Measurements from ENCODE around the gene NECTIN1.

NECTIN1 gene

DNA sequence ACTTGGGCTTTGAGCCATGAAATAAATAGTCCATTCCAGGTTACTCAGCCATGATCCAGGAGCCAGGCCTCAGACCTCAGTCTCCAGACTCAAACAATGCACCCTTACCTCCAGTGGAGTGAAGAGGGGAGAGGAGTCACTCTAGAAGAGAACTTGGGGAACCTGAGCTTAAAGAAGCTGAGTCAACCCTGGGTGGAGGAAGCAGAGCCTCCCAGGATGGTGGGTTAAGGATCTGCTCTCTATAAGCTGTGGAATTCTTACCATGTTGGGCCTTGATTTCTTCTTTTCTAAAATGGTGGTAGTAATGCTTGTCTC is 113.2 kb downstream of the NECTIN1 start:
- no peak overlapping the region for H3K4me3 ChIP-seq (ENCODE audit: low read length)
- H3K27ac ChIP-seq (ENCODE audit: low read length): no peak overlapping the region
- H3K4me1 ChIP-seq (ENCODE audit: control insufficient read depth, low read depth, low read length): peaks cover 18% of the 10 kb centered on the region
- H3K36me3 ChIP-seq (ENCODE audit: control insufficient read depth, low read depth, low read length): no peaks in the 10 kb centered on the region
- peaks cover 6% of the 10 kb centered on the region for H3K27me3 ChIP-seq (ENCODE audit: control insufficient read depth, insufficient read depth, low read length)
- no peaks in the 10 kb centered on the region for H3K9me3 ChIP-seq (ENCODE audit: control insufficient read depth, low read depth, low read length)
- no peak overlapping the region for H3K9ac ChIP-seq (ENCODE audit: low read length)

DNA sequence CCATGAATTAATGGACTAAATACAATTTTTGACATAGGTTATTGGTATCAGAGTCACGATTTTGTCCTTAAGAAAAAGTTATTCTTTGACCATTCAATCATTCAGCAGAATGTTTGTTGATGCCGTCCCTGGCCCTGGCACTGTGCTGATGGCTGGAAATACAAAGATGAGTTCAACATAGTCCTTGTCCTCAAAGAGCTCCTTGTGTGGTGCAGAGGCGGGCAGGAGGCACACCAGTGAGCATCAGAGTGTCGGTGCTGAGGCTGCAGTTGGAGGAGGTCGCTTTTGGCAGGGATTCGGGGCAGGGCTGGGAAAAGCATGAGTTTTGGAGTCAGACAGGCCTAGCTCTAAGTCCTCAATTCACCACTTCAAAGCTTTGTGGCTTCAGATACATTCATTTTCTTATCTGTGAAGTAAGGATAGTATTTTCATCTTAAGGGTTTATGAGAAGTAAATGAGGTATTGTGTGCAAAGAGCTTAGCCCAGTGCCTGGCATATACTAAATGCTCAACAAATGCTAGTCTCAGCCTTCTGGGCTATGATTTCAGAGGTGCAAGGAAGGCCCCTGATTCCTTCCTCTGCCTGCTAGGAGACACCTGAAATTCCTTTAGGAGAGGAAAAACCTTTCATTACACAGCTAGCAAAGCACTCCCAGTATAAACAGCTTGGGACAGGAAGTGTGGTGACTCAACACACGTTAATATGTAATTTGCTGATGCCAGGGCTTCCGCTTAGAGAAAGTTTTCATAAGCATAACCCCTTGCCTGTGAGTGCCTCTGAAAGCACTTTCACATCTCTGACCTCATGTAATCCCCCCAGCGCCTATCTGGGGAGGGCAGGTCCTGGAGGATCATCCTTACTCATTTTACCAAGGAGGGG is 113.8 kb downstream of the NECTIN1 start:
- no peak overlapping the region for H3K4me3 ChIP-seq (ENCODE audit: low read length)
- H3K9ac ChIP-seq (ENCODE audit: low read length): no peak overlapping the region
- H3K27me3 ChIP-seq (ENCODE audit: control insufficient read depth, insufficient read depth, low read length): peaks cover 6% of the 10 kb centered on the region
- peaks cover 18% of the 10 kb centered on the region for H3K4me1 ChIP-seq (ENCODE audit: control insufficient read depth, low read depth, low read length)
- no peaks in the 10 kb centered on the region for H3K9me3 ChIP-seq (ENCODE audit: control insufficient read depth, low read depth, low read length)
- H3K27ac ChIP-seq (ENCODE audit: low read length): no peak overlapping the region
- H3K36me3 ChIP-seq (ENCODE audit: control insufficient read depth, low read depth, low read length): no peaks in the 10 kb centered on the region

GRCh38 chr11:119614222-119615002 is 114.6 kb downstream of the NECTIN1 start:
- H3K27me3 ChIP-seq (ENCODE audit: control insufficient read depth, insufficient read depth, low read length): peaks cover 6% of the 10 kb centered on the region
- H3K9ac ChIP-seq (ENCODE audit: low read length): no peak overlapping the region
- H3K9me3 ChIP-seq (ENCODE audit: control insufficient read depth, low read depth, low read length): no peaks in the 10 kb centered on the region
- H3K4me1 ChIP-seq (ENCODE audit: control insufficient read depth, low read depth, low read length): peaks cover 18% of the 10 kb centered on the region
- H3K36me3 ChIP-seq (ENCODE audit: control insufficient read depth, low read depth, low read length): no peaks in the 10 kb centered on the region
- H3K27ac ChIP-seq (ENCODE audit: low read length): no peak overlapping the region
- no peak overlapping the region for H3K4me3 ChIP-seq (ENCODE audit: low read length)

DNA sequence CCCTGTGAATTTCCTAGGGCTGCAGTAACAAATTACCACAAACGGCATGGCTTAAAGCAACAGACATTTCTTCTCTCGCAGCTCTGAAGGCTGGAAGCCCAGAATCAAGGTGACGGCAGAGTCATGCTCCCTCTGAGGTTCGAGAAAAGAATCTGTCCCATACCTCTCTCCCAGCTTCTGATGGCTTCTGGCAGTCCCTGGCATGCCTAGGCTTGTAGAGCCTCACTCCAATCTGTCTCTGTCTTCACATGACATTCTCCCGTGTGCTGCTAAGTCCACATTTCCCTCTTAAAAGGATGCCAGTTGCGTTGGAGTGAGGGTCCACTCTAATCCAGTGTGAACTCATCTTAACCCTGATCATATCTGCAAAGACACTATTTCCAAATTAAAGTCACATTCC is 116.2 kb downstream of the NECTIN1 start:
- Histone ChIP-seq H3K4me3 (ENCODE audit: low read length) (no peak overlapping the region), H3K4me1 (ENCODE audit: control insufficient read depth, low read depth, low read length) (peaks cover 19% of the 10 kb centered on the region), H3K9ac (ENCODE audit: low read length) (no peak overlapping the region), H3K9me3 (ENCODE audit: control insufficient read depth, low read depth, low read length) (no peaks in the 10 kb centered on the region), H3K27ac (ENCODE audit: low read length) (no peak overlapping the region), H3K36me3 (ENCODE audit: control insufficient read depth, low read depth, low read length) (no peaks in the 10 kb centered on the region), H3K27me3 (ENCODE audit: control insufficient read depth, insufficient read depth, low read length) (peaks cover 18% of the 10 kb centered on the region)

- no peak overlapping the region for H3K9ac ChIP-seq (ENCODE audit: low read length)
- H3K4me1 ChIP-seq (ENCODE audit: control insufficient read depth, low read depth, low read length): peaks cover 23% of the 10 kb centered on the region
- no peak overlapping the region for H3K27ac ChIP-seq (ENCODE audit: low read length)
- H3K36me3 ChIP-seq (ENCODE audit: control insufficient read depth, low read depth, low read length): no peaks in the 10 kb centered on the region
- no peak overlapping the region for H3K4me3 ChIP-seq (ENCODE audit: low read length)
- peaks cover 26% of the 10 kb centered on the region for H3K27me3 ChIP-seq (ENCODE audit: control insufficient read depth, insufficient read depth, low read length)
- H3K9me3 ChIP-seq (ENCODE audit: control insufficient read depth, low read depth, low read length): no peaks in the 10 kb centered on the region
Observed at GRCh38 chr11:119610836-119611426, 118.1 kb downstream of the NECTIN1 start.

- Histone ChIP-seq H3K27me3 (ENCODE audit: control insufficient read depth, insufficient read depth, low read length) (peaks cover 26% of the 10 kb centered on the region), H3K4me1 (ENCODE audit: control insufficient read depth, low read depth, low read length) (peaks cover 18% of the 10 kb centered on the region), H3K9me3 (ENCODE audit: control insufficient read depth, low read depth, low read length) (no peaks in the 10 kb centered on the region), H3K4me3 (ENCODE audit: low read length) (no peak overlapping the region), H3K27ac (ENCODE audit: low read length) (no peak overlapping the region), H3K9ac (ENCODE audit: low read length) (no peak overlapping the region), H3K36me3 (ENCODE audit: control insufficient read depth, low read depth, low read length) (no peaks in the 10 kb centered on the region)
Observed at GRCh38 chr11:119608781-119609180, 120.2 kb downstream of the NECTIN1 start.

- Histone ChIP-seq H3K36me3 (ENCODE audit: control insufficient read depth, low read depth, low read length) (no peaks in the 10 kb centered on the region), H3K9ac (ENCODE audit: low read length) (no peak overlapping the region), H3K27ac (ENCODE audit: low read length) (no peak overlapping the region), H3K27me3 (ENCODE audit: control insufficient read depth, insufficient read depth, low read length) (peaks cover 25% of the 10 kb centered on the region), H3K4me3 (ENCODE audit: low read length) (no peak overlapping the region), H3K9me3 (ENCODE audit: control insufficient read depth, low read depth, low read length) (no peaks in the 10 kb centered on the region), H3K4me1 (ENCODE audit: control insufficient read depth, low read depth, low read length) (peaks cover 18% of the 10 kb centered on the region)
Observed at GRCh38 chr11:119608201-119608600, 120.8 kb downstream of the NECTIN1 start.

DNA sequence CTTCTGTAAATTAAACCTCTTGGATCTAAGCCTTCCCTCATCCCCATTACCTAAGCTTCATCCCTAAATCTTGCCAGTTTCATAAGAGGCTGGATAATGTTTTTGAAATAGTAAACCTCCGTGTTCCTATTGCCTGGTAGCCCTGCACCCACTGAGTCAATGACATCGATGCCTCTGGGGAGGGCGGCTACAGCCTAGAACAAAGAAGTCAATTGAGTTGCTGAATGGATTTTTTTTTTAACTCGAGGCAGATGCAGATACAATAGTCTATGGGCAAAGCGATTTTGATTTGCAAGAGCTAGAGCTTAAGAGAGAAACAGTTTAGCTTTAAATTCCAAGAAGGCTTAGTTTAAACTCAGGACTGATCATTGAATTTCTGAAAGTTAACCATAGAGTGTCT is 121.3 kb downstream of the NECTIN1 start:
- Histone ChIP-seq H3K36me3 (ENCODE audit: control insufficient read depth, low read depth, low read length) (no peaks in the 10 kb centered on the region), H3K4me1 (ENCODE audit: control insufficient read depth, low read depth, low read length) (peaks cover 18% of the 10 kb centered on the region), H3K9me3 (ENCODE audit: control insufficient read depth, low read depth, low read length) (no peaks in the 10 kb centered on the region), H3K9ac (ENCODE audit: low read length) (no peak overlapping the region), H3K4me3 (ENCODE audit: low read length) (no peak overlapping the region), H3K27me3 (ENCODE audit: control insufficient read depth, insufficient read depth, low read length) (peaks cover 20% of the 10 kb centered on the region), H3K27ac (ENCODE audit: low read length) (no peak overlapping the region)

- Histone ChIP-seq H3K36me3 (ENCODE audit: control insufficient read depth, low read depth, low read length) (no peaks in the 10 kb centered on the region), H3K9ac (ENCODE audit: low read length) (no peak overlapping the region), H3K9me3 (ENCODE audit: control insufficient read depth, low read depth, low read length) (no peaks in the 10 kb centered on the region), H3K4me3 (ENCODE audit: low read length) (no peak overlapping the region), H3K4me1 (ENCODE audit: control insufficient read depth, low read depth, low read length) (peaks cover 22% of the 10 kb centered on the region), H3K27ac (ENCODE audit: low read length) (no peak overlapping the region), H3K27me3 (ENCODE audit: control insufficient read depth, insufficient read depth, low read length) (peaks cover 19% of the 10 kb centered on the region)
Observed at GRCh38 chr11:119605137-119605665, 123.8 kb downstream of the NECTIN1 start.

DNA sequence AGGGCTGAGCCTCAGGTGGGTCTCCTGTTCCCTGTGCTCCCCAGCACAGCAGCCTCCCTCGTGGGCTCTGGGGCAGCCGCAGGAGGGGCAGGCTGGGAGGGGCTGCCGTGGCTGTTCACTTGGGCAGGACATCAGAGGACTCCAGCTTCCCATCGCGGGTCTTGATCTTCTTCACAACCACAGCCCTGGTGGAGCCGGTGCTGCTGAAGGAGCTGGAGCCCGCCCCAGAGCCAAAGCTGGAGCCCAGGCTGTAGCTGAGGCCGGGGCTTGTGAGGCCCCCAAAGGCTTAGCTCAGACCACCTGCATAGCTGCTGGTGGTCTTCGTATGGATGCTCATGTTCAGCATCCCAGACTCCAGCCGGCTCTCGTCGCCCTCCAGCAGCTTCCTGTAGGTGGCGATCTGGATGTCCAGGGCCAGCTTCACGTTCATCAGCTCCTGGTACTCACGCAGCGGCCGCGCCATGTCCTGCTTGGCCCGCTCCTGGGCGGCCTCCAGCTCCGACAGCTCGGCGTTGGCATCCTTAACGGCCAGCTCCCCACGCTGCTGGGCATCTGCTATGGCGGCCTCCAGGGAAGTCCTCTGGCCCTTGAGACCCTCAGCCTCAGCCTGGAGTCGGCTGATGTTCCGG is 126.1 kb downstream of the NECTIN1 start:
- no peak overlapping the region for H3K4me3 ChIP-seq (ENCODE audit: low read length)
- H3K27me3 ChIP-seq (ENCODE audit: control insufficient read depth, insufficient read depth, low read length): peaks cover 8% of the 10 kb centered on the region
- peaks cover 12% of the 10 kb centered on the region for H3K4me1 ChIP-seq (ENCODE audit: control insufficient read depth, low read depth, low read length)
- H3K9me3 ChIP-seq (ENCODE audit: control insufficient read depth, low read depth, low read length): no peaks in the 10 kb centered on the region
- no peaks in the 10 kb centered on the region for H3K36me3 ChIP-seq (ENCODE audit: control insufficient read depth, low read depth, low read length)
- no peak overlapping the region for H3K27ac ChIP-seq (ENCODE audit: low read length)
- no peak overlapping the region for H3K9ac ChIP-seq (ENCODE audit: low read length)

DNA sequence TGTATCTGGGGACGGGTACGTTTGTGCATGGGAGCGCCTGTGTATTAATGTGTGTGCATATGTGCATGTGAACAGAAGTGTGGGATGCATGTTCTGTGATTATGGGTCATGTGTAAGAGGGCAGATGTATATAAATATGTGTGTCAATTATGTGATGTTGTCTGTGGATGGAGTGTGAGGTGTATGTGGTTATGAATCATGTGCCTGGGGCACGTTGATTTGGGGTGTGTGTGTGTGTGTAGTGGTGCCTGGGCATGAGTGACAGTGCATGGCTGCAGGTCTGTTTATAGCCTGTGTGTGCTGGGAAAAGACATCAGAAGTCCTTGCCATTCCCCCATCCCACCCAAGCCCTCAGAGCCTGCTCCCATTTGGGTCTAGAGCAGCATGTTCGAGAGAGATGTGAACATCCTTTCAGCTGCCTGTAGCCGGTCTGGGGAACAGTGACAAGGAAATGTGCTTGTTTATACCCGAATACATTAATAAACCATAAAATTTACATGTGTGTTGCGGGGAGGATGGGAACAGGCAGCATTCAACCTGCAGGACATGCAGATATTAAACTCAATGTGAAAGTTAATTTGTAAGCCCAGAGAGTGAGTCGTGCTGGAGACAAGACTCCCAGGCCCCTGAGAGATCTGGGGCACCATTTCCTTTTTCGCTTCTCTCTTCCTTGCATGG is 129.0 kb downstream of the NECTIN1 start:
- Histone ChIP-seq H3K27me3 (ENCODE audit: control insufficient read depth, insufficient read depth, low read length) (no peaks in the 10 kb centered on the region), H3K9me3 (ENCODE audit: control insufficient read depth, low read depth, low read length) (no peaks in the 10 kb centered on the region), H3K27ac (ENCODE audit: low read length) (no peak overlapping the region), H3K36me3 (ENCODE audit: control insufficient read depth, low read depth, low read length) (no peaks in the 10 kb centered on the region), H3K4me3 (ENCODE audit: low read length) (no peak overlapping the region), H3K9ac (ENCODE audit: low read length) (no peak overlapping the region), H3K4me1 (ENCODE audit: control insufficient read depth, low read depth, low read length) (peaks cover 4% of the 10 kb centered on the region)
